ENCODE data around the gene OAT. TPM values are rescaled to one million over a fixed set of nuclear protein-coding genes. Genes with fewer than 3 reads are reported as not detected.

The OAT gene
- total and polyA plus RNA-seq, 10 of the 15 experiments (the other 5 are each of a cell fraction or from before 2014, with no cell fraction given): 1.2 to 9.8 (median 1.6) TPM

- 72% methylated on average over 12 of the region's 12 CpGs for WGBS (ENCODE audit: insufficient coverage, insufficient replicate concordance, low lambda C conversion rate, missing lambda C conversion rate)
- CTCF ChIA-PET: interaction anchor here (0.9 to 1.7 kb wide), 2 partner anchors 14 to 391 kb away, joined by 3 to 6 read pairs; no protein-coding TSS in a partner anchor
Measured at GRCh38 chr10:124385627-124386185, 33.0 kb downstream of the OAT start.

More at GRCh38 chr10:124385627-124386185, 33.0 kb downstream of the OAT start:
- H3K9ac ChIP-seq (ENCODE audit: control insufficient read depth, insufficient read depth, low read length): no peak overlapping the region
- H3K4me2 ChIP-seq (ENCODE audit: control insufficient read depth, insufficient read depth): no peak overlapping the region
- ChIA-PET POLR2A (no interaction called here), RAD21 (ENCODE audit: unreplicated experiment) (interaction anchor here (1.0 kb wide), 1 partner anchor 389 kb away, joined by 3 read pairs; no protein-coding TSS in a partner anchor), SMC1A (ENCODE audit: uncharacterized antibody, unreplicated experiment) (interaction anchor here (1.7 kb wide), 1 partner anchor 127 kb away, joined by 4 read pairs; no protein-coding TSS in a partner anchor)
- H3K4me1 ChIP-seq (ENCODE audit: control insufficient read depth, insufficient read depth, low read length): no peaks in the 10 kb centered on the region
- no peak for TF ChIP-seq ETV6 (conservative IDR thresholded peaks at IDR 0.05 in 1 of 2, IDR thresholded peaks at IDR 0.05 in 1 of 2; ENCODE audit: borderline replicate concordance in 1 of 2, low read depth in 1 of 2)
- TF ChIP-seq CTCF (IDR thresholded peaks at IDR 0.05 in 2 of 3, conservative IDR thresholded peaks at IDR 0.05 in 1 of 3; ENCODE audit: control insufficient read depth in 2 of 3, extremely low read depth in 1 of 3, insufficient read depth in 1 of 3, low read depth in 3 of 3, low read length in 3 of 3): no peak
- TF ChIP-seq CUX1 (IDR thresholded peaks at IDR 0.05; ENCODE audit: insufficient replicate concordance, low read depth, low read length): no peak
- no peak for TF ChIP-seq HDAC2 (IDR thresholded peaks at IDR 0.05)
- no peak for TF ChIP-seq RFX5 (IDR thresholded peaks at IDR 0.05; ENCODE audit: low read depth, low read length)
- TF ChIP-seq ZNF217 (IDR thresholded peaks at IDR 0.05): no peak
- H3K4me3 ChIP-seq: no peak overlapping the region
- H3K27ac ChIP-seq (ENCODE audit: control insufficient read depth, insufficient read depth): no peak overlapping the region
- FAIRE-seq (no peak), DNase-seq (ENCODE audit: low read depth, low spot score) (no peak), ATAC-seq (no peak)
- H3K36me3 ChIP-seq (ENCODE audit: control insufficient read depth in 2 of 2, insufficient read depth in 2 of 2, low read length in 1 of 2): no peaks in the 10 kb centered on the region
- intact Hi-C loops (cut with micrococcal nuclease; ENCODE audit: unreplicated experiment) (loop anchor here (5.0 to 10.0 kb wide), 2 partner anchors 131 to 268 kb away; no protein-coding TSS in a partner anchor), in situ Hi-C loops (cut with MboI) (loop anchor here (5.0 to 10.0 kb wide), 2 partner anchors 388 to 801 kb away; no protein-coding TSS in a partner anchor)
- H3K9me3 ChIP-seq (replicated peaks; ENCODE audit: control insufficient read depth, insufficient read depth, low read length): no peaks in the 10 kb centered on the region
- H3K27me3 ChIP-seq (replicated peaks in 1 of 2; ENCODE audit: control insufficient read depth in 2 of 2, insufficient read depth in 2 of 2, low read length in 1 of 2): peaks cover 3 to 7% of the 10 kb centered on the region in 2 experiments
- no peak overlapping the region for H2AFZ ChIP-seq (ENCODE audit: control insufficient read depth, low read depth, low read length)
- no peaks in the 10 kb centered on the region for H3K79me2 ChIP-seq (ENCODE audit: control insufficient read depth, insufficient read depth, low read length)
- H4K20me1 ChIP-seq (ENCODE audit: control insufficient read depth, insufficient read depth): no peaks in the 10 kb centered on the region
- no TSS peak for BruUV-seq (replicated peaks)

Data from GM12878 (cell line).